Measurements from ENCODE around the gene ADAM8.

The ADAM8 gene

DNA sequence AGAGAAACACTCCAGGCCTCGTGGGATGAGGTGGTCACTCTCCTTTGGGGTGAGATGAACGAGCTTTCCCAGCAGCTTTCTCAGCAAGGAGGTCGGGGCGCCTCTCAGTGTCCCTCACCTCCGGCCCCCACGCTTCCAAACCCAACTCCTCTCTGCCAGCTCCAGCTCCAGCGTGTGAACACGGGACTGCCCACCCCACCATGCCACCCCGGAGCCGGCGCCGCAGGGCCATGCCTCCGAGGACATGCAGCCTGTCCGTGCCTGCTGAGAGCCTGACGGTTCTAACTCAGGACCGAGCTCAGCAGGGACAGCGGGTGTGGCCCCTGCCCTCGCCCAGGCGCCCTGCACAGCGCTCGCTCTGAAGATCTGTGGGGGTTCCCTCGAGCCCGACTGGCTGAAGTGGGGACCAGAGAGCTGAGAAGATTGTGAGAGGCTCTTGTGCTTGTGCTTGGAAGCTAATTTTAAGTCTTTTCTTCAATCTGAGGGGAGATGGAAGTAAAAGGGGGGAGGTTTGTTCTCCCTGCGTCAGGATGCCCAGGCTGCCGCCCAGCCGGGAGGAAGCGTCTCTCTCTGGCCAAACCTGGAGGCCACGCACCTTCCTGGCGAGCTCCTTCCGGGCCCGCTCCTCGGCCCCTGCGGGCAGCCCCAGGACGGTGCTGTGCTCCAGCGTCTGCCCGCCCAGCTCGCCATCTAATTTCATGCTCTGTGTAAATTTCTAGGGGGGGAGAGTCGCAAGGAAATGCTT lies 5.1 kb upstream of the ADAM8 start:
- H3K27ac ChIP-seq (ENCODE audit: low read depth, low read length, severe bottlenecking) = no peak overlapping the region
- peaks cover 34% of the 10 kb centered on the region for H3K4me1 ChIP-seq (ENCODE audit: control insufficient read depth, insufficient read depth, low read length, poor library complexity, severe bottlenecking)
- 93 to 96% methylated on average over 29 to 30 of the region's 38 CpGs for WGBS, 2 experiments (ENCODE audit: insufficient coverage in 2 of 2)
- peaks cover 56% of the 10 kb centered on the region for H3K36me3 ChIP-seq (ENCODE audit: control insufficient read depth, insufficient read depth, low read length)
- no peaks in the 10 kb centered on the region for H3K9me3 ChIP-seq (ENCODE audit: control insufficient read depth, low read length)
- H3K4me3 ChIP-seq (ENCODE audit: extremely low read depth, insufficient read depth, low read length, poor library complexity, severe bottlenecking) = no peak overlapping the region

GRCh38 chr10:133281084-133281483 lies 4.4 kb upstream of the ADAM8 start:
- peaks cover 34% of the 10 kb centered on the region for H3K4me1 ChIP-seq (ENCODE audit: control insufficient read depth, insufficient read depth, low read length, poor library complexity, severe bottlenecking)
- no peak overlapping the region for H3K27ac ChIP-seq (ENCODE audit: low read depth, low read length, severe bottlenecking)
- no peak overlapping the region for H3K4me3 ChIP-seq (ENCODE audit: extremely low read depth, insufficient read depth, low read length, poor library complexity, severe bottlenecking)
- 95 to 97% methylated on average over 10 to 13 of the region's 15 CpGs for WGBS, 2 experiments (ENCODE audit: insufficient coverage in 2 of 2)
- no peaks in the 10 kb centered on the region for H3K9me3 ChIP-seq (ENCODE audit: control insufficient read depth, low read length)
- peaks cover 49% of the 10 kb centered on the region for H3K36me3 ChIP-seq (ENCODE audit: control insufficient read depth, insufficient read depth, low read length)

GRCh38 chr10:133280391-133281059 lies 3.9 kb upstream of the ADAM8 start:
- Histone ChIP-seq H3K9me3 (ENCODE audit: control insufficient read depth, low read length) (no peaks in the 10 kb centered on the region), H3K36me3 (ENCODE audit: control insufficient read depth, insufficient read depth, low read length) (peaks cover 45% of the 10 kb centered on the region), H3K27ac (ENCODE audit: low read depth, low read length, severe bottlenecking) (no peak overlapping the region), H3K4me1 (ENCODE audit: control insufficient read depth, insufficient read depth, low read length, poor library complexity, severe bottlenecking) (peaks cover 37% of the 10 kb centered on the region), H3K4me3 (ENCODE audit: extremely low read depth, insufficient read depth, low read length, poor library complexity, severe bottlenecking) (no peak overlapping the region)
- WGBS, 2 experiments (ENCODE audit: insufficient coverage in 2 of 2) = 90 to 97% methylated on average over 9 to 10 of the region's 10 CpGs

- H3K4me1 ChIP-seq (ENCODE audit: control insufficient read depth, insufficient read depth, low read length, poor library complexity, severe bottlenecking) = peaks cover 46% of the 10 kb centered on the region
- no peak overlapping the region for H3K4me3 ChIP-seq (ENCODE audit: extremely low read depth, insufficient read depth, low read length, poor library complexity, severe bottlenecking)
- peak overlapping the region; percentile 6 for H3K27ac ChIP-seq (ENCODE audit: low read depth, low read length, severe bottlenecking)
- peaks cover 38% of the 10 kb centered on the region for H3K36me3 ChIP-seq (ENCODE audit: control insufficient read depth, insufficient read depth, low read length)
- no peaks in the 10 kb centered on the region for H3K9me3 ChIP-seq (ENCODE audit: control insufficient read depth, low read length)
- 95 to 96% methylated on average over 21 to 22 of the region's 24 CpGs for WGBS, 2 experiments (ENCODE audit: insufficient coverage in 2 of 2)
Measured at GRCh38 chr10:133279326-133280226, 2.9 kb upstream of the ADAM8 start.

DNA sequence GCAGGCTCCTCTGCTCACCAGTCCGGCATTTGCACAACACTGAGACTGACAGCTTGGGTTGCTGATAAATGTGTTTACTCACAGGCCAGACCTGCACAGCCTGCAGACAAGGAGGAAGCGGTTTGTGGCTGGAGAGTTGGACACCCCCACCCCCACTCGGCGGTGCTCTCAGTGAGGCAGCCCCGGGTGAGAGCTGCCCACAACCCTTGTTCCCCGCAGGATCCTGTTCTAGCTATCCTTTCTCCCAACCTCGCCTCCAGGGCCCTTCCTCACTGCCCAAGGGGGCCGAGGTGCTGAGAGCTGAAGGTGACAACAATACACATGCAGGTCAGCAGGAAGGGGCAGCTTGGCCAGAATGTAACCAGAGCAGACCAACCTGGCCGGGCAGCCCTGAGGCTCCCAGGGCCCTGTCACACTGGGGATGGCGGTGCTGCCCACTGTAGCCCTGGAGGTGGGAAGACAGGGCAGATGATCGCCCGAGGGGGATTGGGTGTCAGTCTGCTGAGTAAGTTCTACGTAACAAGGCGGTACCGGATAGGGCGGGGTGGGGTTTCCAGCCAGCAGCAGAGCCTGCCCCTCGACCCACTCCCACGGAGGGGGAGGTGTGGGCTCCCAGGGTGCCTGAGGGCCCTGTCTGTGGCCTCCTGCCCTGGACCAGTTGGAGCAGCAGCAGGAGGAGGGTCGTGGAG lies 2.1 kb upstream of the ADAM8 start:
- 88 to 90% methylated on average over 16 to 17 of the region's 19 CpGs for WGBS, 2 experiments (ENCODE audit: insufficient coverage in 2 of 2)
- no peaks in the 10 kb centered on the region for H3K9me3 ChIP-seq (ENCODE audit: control insufficient read depth, low read length)
- no peak overlapping the region for H3K4me3 ChIP-seq (ENCODE audit: extremely low read depth, insufficient read depth, low read length, poor library complexity, severe bottlenecking)
- H3K36me3 ChIP-seq (ENCODE audit: control insufficient read depth, insufficient read depth, low read length) = peaks cover 29% of the 10 kb centered on the region
- H3K4me1 ChIP-seq (ENCODE audit: control insufficient read depth, insufficient read depth, low read length, poor library complexity, severe bottlenecking) = peaks cover 46% of the 10 kb centered on the region
- H3K27ac ChIP-seq (ENCODE audit: low read depth, low read length, severe bottlenecking) = no peak overlapping the region

GRCh38 chr10:133277993-133278576 lies 1.4 kb upstream of the ADAM8 start:
- H3K27ac ChIP-seq (ENCODE audit: low read depth, low read length, severe bottlenecking) = no peak overlapping the region
- no peak overlapping the region for H3K4me3 ChIP-seq (ENCODE audit: extremely low read depth, insufficient read depth, low read length, poor library complexity, severe bottlenecking)
- 92 to 94% methylated on average over 10 to 11 of the region's 12 CpGs for WGBS, 2 experiments (ENCODE audit: insufficient coverage in 2 of 2)
- no peaks in the 10 kb centered on the region for H3K9me3 ChIP-seq (ENCODE audit: control insufficient read depth, low read length)
- peaks cover 23% of the 10 kb centered on the region for H3K36me3 ChIP-seq (ENCODE audit: control insufficient read depth, insufficient read depth, low read length)
- peaks cover 46% of the 10 kb centered on the region for H3K4me1 ChIP-seq (ENCODE audit: control insufficient read depth, insufficient read depth, low read length, poor library complexity, severe bottlenecking)

DNA sequence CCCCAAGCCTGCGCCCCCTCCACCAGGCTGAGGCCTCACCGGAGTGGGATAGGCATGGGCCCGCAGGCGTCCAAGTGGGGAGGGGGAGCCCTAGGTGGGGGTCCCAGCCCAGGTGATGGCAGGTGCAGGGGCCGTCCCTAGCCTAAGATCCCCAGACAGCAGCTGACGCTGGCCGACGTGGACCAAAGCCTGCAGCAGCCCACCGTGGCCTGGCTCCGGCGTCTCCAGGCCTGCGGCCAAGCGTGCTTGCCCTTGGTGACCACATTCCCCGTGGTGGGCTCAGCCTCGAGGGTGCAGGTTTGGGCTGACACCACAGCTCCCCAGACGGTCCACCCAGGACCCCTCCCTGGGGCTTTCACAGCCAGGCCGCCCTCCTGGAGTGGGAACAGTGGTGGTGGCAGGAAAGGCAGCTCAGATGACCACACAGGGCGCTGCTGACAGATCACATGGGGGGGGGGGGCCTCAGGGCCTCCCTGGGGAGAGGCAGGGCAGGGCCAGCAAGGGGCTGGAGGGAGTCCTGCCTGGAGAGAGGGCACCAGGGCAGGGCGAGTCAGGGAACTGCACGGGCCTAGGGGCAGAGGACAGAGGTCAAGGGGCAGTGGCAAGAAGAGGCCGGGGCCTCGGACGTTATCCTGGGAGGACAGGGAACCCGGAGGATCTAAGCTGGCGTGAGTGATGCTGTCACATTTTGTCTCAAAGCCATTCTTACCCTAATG lies 767 bp upstream of the ADAM8 start:
- H3K27ac ChIP-seq (ENCODE audit: low read depth, low read length, severe bottlenecking) = no peak overlapping the region
- H3K36me3 ChIP-seq (ENCODE audit: control insufficient read depth, insufficient read depth, low read length) = peaks cover 17% of the 10 kb centered on the region
- H3K4me3 ChIP-seq (ENCODE audit: extremely low read depth, insufficient read depth, low read length, poor library complexity, severe bottlenecking) = no peak overlapping the region
- H3K4me1 ChIP-seq (ENCODE audit: control insufficient read depth, insufficient read depth, low read length, poor library complexity, severe bottlenecking) = peaks cover 46% of the 10 kb centered on the region
- H3K9me3 ChIP-seq (ENCODE audit: control insufficient read depth, low read length) = no peaks in the 10 kb centered on the region
- WGBS, 2 experiments (ENCODE audit: insufficient coverage in 2 of 2) = 91 to 92% methylated on average over 19 to 20 of the region's 25 CpGs

DNA sequence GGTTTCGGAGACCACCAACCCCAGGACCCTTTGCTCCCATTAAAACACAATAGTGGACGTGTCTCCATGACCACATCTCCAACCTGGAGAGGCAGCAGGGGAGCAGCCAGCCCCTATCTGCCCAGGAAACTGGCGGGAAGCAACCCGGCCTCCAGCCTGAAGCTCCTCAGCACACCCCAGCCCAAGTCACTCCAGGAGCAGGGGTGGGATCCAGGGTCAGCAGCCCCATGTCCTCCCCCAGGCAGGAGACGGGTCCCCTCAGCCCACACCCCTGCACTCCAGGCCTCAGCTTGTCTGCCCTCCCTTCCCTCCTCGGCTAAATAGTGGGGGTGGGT lies 601 bp downstream of the ADAM8 start:
- Histone ChIP-seq H3K4me1 (ENCODE audit: control insufficient read depth, insufficient read depth, low read length, poor library complexity, severe bottlenecking) (peaks cover 46% of the 10 kb centered on the region), H3K36me3 (ENCODE audit: control insufficient read depth, insufficient read depth, low read length) (peaks cover 11% of the 10 kb centered on the region), H3K27ac (ENCODE audit: low read depth, low read length, severe bottlenecking) (no peak overlapping the region), H3K9me3 (ENCODE audit: control insufficient read depth, low read length) (no peaks in the 10 kb centered on the region), H3K4me3 (ENCODE audit: extremely low read depth, insufficient read depth, low read length, poor library complexity, severe bottlenecking) (no peak overlapping the region)
- 60 to 62% methylated on average over 2 to 3 of the region's 6 CpGs for WGBS, 2 experiments (ENCODE audit: insufficient coverage in 2 of 2)

- Histone ChIP-seq H3K4me1 (ENCODE audit: control insufficient read depth, insufficient read depth, low read length, poor library complexity, severe bottlenecking) (peaks cover 46% of the 10 kb centered on the region), H3K9me3 (ENCODE audit: control insufficient read depth, low read length) (no peaks in the 10 kb centered on the region), H3K4me3 (ENCODE audit: extremely low read depth, insufficient read depth, low read length, poor library complexity, severe bottlenecking) (no peak overlapping the region), H3K36me3 (ENCODE audit: control insufficient read depth, insufficient read depth, low read length) (peaks cover 11% of the 10 kb centered on the region), H3K27ac (ENCODE audit: low read depth, low read length, severe bottlenecking) (no peak overlapping the region)
- whole genome bisulfite sequencing, 2 experiments (ENCODE audit: insufficient coverage in 2 of 2) = 43 to 45% methylated on average over 7 to 10 of the region's 12 CpGs
Measured at GRCh38 chr10:133275684-133276092, 980 bp downstream of the ADAM8 start.
